Keratinocyte (primary cell): ENCODE data around the gene ZNF497. TPM values are rescaled to one million over a fixed set of nuclear protein-coding genes. Genes with fewer than 3 reads are reported as not detected.

ENCODE experiments used
- DNase-seq: peaks from one replicate; pipeline ENCODE4 v3.0.0-alpha.2; 2011; ENCODE audit warnings: low read depth, missing footprints, low spot score
- FAIRE-seq: peaks from 2 replicates; lab custom pipeline; 2011; peaks lifted over from hg19 to GRCh38; lab: Jason Lieb, UNC
- H2AFZ ChIP-seq: 2 replicates; pipeline ENCODE4 v1.6.0; 2012; ENCODE audit warnings: low read length, control low read depth, inconsistent platforms; ENCODE audit not compliant: control insufficient read depth
- H3K27ac ChIP-seq: 2 replicates; pipeline ENCODE4 v1.5.1; 2011; ENCODE audit warnings: low read length; ENCODE audit not compliant: control insufficient read depth, insufficient read depth
- H3K27me3 ChIP-seq: 3 replicates; pipeline ENCODE4 v1.6.0; 2011; ENCODE audit warnings: low read length; ENCODE audit not compliant: control insufficient read depth, insufficient read depth; ENCODE audit errors: extremely low read depth
- H3K36me3 ChIP-seq, 2 experiments: 2 replicates in 1 of 2; 3 replicates in 1 of 2; pipeline ENCODE4 v1.5.1; 2011; ENCODE audit warnings: low read length in 2 of 2, mild to moderate bottlenecking in 1 of 2; ENCODE audit not compliant: control insufficient read depth in 2 of 2, insufficient read depth in 2 of 2; ENCODE audit errors: extremely low read depth in 1 of 2
- H3K4me1 ChIP-seq: 3 replicates; pipeline ENCODE4 v1.5.1; 2011; ENCODE audit warnings: low read length; ENCODE audit not compliant: control insufficient read depth, insufficient read depth; ENCODE audit errors: extremely low read depth
- H3K4me2 ChIP-seq: 3 replicates; pipeline ENCODE4 v1.6.0; 2011; ENCODE audit warnings: low read depth, low read length; ENCODE audit not compliant: control insufficient read depth, insufficient read depth; ENCODE audit errors: extremely low read depth
- H3K4me3 ChIP-seq, 3 experiments: fragments of 200-600 bp in 1 of 3; sonication (generic) in 1 of 3; 2 replicates in 2 of 3; 3 replicates in 1 of 3; pipeline ENCODE4 v1.5.1; 2011 to 2016; ENCODE audit warnings: low read length in 3 of 3, mild to moderate bottlenecking in 3 of 3, control low read depth in 2 of 3, inconsistent platforms in 1 of 3, low read depth in 1 of 3, mixed read lengths in 1 of 3, mixed run types in 1 of 3, moderate library complexity in 1 of 3; ENCODE audit not compliant: control insufficient read depth in 2 of 3, insufficient read depth in 2 of 3; ENCODE audit errors: extremely low read depth in 1 of 3
- H3K79me2 ChIP-seq: 2 replicates; pipeline ENCODE4 v1.6.0; 2012; ENCODE audit warnings: low read length; ENCODE audit not compliant: control insufficient read depth, insufficient read depth
- H3K9ac ChIP-seq: 3 replicates; pipeline ENCODE4 v1.6.0; 2011; ENCODE audit warnings: low read length; ENCODE audit not compliant: control insufficient read depth, insufficient read depth; ENCODE audit errors: extremely low read depth
- H3K9me1 ChIP-seq: 3 replicates; pipeline ENCODE4 v1.6.0; 2011; ENCODE audit warnings: low read length; ENCODE audit not compliant: control insufficient read depth, insufficient read depth; ENCODE audit errors: extremely low read depth
- H3K9me3 ChIP-seq: 2 replicates; pipeline ENCODE4 v1.5.1; 2012; ENCODE audit warnings: low read depth, low read length; ENCODE audit not compliant: control insufficient read depth
- H4K20me1 ChIP-seq: 3 replicates; pipeline ENCODE4 v1.6.0; 2011; ENCODE audit warnings: low read length; ENCODE audit not compliant: control insufficient read depth, insufficient read depth; ENCODE audit errors: extremely low read depth
- EZH2 ChIP-seq: IDR thresholded peaks from one replicate; pipeline ENCODE4 v1.6.1; 2012; ENCODE audit warnings: inconsistent platforms, mild to moderate bottlenecking, low read length, moderate library complexity
- dilution Hi-C: fragments of 300-500 bp; cut with MboI; formaldehyde crosslinking; loops from one replicate; pipeline ENCODE4 v1.7.0; 2020; ENCODE audit warnings: low sequenced_read_pairs; ENCODE audit not compliant: extremely low pct_ligation_motif_present
- polyA plus RNA-seq, 5 experiments: library from polyadenylated mRNA; depleted of rRNA in 3 of 5; stranded (reverse) in 3 of 5; stranded (forward) in 1 of 5; unstranded in 1 of 5; fragments of >200 nt; gene quantifications; 1 replicate in 1 of 5; 2 replicates in 3 of 5; 3 replicates in 1 of 5; pipeline versions ENCODE4 v1.2.1 to v1.2.3, GENCODE V29; 2011 to 2012; ENCODE audit warnings: missing spikeins in 2 of 5, low read depth in 1 of 5, low replicate concordance in 1 of 5
- TF ChIP-seq, protein P1 (sequence below), 3 experiments: IDR thresholded peaks in 1 of 3; conservative IDR thresholded peaks in 1 of 3; optimal IDR thresholded peaks in 1 of 3; 2 replicates in 2 of 3; 3 replicates in 1 of 3; pipeline versions ENCODE3 to v1.5.1; 2011; ENCODE audit warnings: low read length in 3 of 3, mild to moderate bottlenecking in 3 of 3, moderate library complexity in 2 of 3, control low read depth in 1 of 3, inconsistent platforms in 1 of 3; ENCODE audit not compliant: insufficient read depth in 2 of 3; ENCODE audit errors: extremely low read depth in 1 of 3

Gene ZNF497
- polyA plus RNA-seq, 1 donor (not counting 4 experiments of a cell fraction or from before 2014, with no cell fraction given): 0.29 TPM

DNA sequence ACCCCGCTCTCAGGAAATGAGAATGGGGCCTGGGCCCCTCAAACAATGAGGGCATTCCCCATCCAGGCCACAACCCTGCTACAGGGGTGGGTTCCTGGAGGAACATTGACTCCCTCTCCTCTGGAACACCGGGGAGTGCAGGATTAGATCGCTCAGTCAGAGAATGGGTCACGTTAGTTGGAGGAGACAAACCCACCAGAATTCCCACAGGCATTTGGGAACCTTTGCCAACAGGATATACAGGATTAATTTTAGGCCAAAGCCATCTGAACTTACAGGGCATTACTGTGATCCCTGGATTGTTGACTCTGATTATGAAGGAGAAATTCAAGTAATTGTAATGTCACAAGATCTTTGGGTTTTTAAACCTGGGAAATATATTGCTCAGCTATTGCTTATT, 54.8 kb downstream of the ZNF497 start:
- TF ChIP-seq, protein P1, sequence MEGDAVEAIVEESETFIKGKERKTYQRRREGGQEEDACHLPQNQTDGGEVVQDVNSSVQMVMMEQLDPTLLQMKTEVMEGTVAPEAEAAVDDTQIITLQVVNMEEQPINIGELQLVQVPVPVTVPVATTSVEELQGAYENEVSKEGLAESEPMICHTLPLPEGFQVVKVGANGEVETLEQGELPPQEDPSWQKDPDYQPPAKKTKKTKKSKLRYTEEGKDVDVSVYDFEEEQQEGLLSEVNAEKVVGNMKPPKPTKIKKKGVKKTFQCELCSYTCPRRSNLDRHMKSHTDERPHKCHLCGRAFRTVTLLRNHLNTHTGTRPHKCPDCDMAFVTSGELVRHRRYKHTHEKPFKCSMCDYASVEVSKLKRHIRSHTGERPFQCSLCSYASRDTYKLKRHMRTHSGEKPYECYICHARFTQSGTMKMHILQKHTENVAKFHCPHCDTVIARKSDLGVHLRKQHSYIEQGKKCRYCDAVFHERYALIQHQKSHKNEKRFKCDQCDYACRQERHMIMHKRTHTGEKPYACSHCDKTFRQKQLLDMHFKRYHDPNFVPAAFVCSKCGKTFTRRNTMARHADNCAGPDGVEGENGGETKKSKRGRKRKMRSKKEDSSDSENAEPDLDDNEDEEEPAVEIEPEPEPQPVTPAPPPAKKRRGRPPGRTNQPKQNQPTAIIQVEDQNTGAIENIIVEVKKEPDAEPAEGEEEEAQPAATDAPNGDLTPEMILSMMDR (optimal IDR thresholded peaks at IDR 0.05 in 1 of 3, IDR thresholded peaks at IDR 0.05 in 1 of 3, conservative IDR thresholded peaks at IDR 0.05 in 1 of 3; ENCODE audit: extremely low read depth in 1 of 3, insufficient read depth in 2 of 3, low read length in 3 of 3): no peak
- no peak for TF ChIP-seq EZH2
- no peak for DNase-seq
- Histone ChIP-seq H3K4me1 (peaks cover 13% of the 10 kb centered on the region), H3K9me3 (no peaks in the 10 kb centered on the region), H3K27me3 (no peaks in the 10 kb centered on the region), H2AFZ (no peak overlapping the region), H3K27ac (no peak overlapping the region), H3K79me2 (peaks cover 33% of the 10 kb centered on the region), H4K20me1 (peaks cover 4% of the 10 kb centered on the region), H3K4me3 (no peak overlapping the region), H3K9ac (no peak overlapping the region), H3K9me1 (no peaks in the 10 kb centered on the region), H3K4me2 (no peak overlapping the region), H3K36me3 (peaks cover 15 to 24% of the 10 kb centered on the region in 2 experiments)
- dilution Hi-C loops: no loop called here
- no peak for FAIRE-seq

DNA sequence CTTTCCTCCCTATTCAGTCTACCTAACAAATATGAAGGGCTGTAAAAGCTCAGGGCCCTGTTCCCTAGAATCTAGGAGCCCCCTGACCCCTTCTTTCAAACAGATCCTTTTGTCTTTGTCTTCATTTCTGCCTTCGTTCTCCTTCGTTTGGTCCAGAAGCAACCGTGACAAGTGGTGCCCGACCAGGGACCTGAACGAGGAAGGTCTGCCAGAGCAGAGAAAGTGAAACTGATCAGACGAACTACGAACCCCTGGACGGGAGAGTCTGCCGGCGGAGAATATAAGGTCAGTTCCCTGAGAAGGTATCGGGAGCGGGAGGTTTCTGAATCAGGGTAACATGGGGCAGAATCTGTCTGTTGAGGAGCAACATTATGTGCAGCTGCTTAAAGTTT, 56.6 kb downstream of the ZNF497 start:
- Histone ChIP-seq H3K9me3 (no peaks in the 10 kb centered on the region), H3K9me1 (no peaks in the 10 kb centered on the region), H4K20me1 (no peaks in the 10 kb centered on the region), H3K4me3 (peak overlapping the region; percentile 90 to 95 (median 91)), H3K79me2 (peaks cover 34% of the 10 kb centered on the region), H2AFZ (no peak overlapping the region), H3K4me2 (peak overlapping the region; percentile 98), H3K36me3 (peaks cover 9 to 17% of the 10 kb centered on the region in 2 experiments), H3K27me3 (no peaks in the 10 kb centered on the region), H3K27ac (peak overlapping the region; percentile 76), H3K9ac (peak overlapping the region; percentile 86), H3K4me1 (peaks cover 13% of the 10 kb centered on the region)
- FAIRE-seq (no peak), DNase-seq (no peak)
- no peak for TF ChIP-seq EZH2
- TF ChIP-seq, protein P1 (optimal IDR thresholded peaks at IDR 0.05 in 1 of 3, IDR thresholded peaks at IDR 0.05 in 1 of 3, conservative IDR thresholded peaks at IDR 0.05 in 1 of 3; ENCODE audit: extremely low read depth in 1 of 3, insufficient read depth in 2 of 3, low read length in 3 of 3): no peak
- dilution Hi-C loops: no loop called here
